ENCODE measurements around the gene ZBTB17.
"Not testable (repeated sequence)": the region's sequence is repeated elsewhere in the genome, so short reads cannot be mapped to it uniquely, and the experiment has no call there.

The ZBTB17 gene

GRCh38 chr1:15985611-15986297 lies 9.9 kb upstream of the ZBTB17 start:
- DNase-seq = no peak

- no peak for DNase-seq
Observed at GRCh38 chr1:15983275-15983674, 7.4 kb upstream of the ZBTB17 start.

- no peak for DNase-seq
Observed at GRCh38 chr1:15981679-15982078, 5.8 kb upstream of the ZBTB17 start.

- DNase-seq = not testable (repeated sequence)
Observed at GRCh38 chr1:15977947-15978346, 2.0 kb upstream of the ZBTB17 start.

- no peak for DNase-seq
Observed at GRCh38 chr1:15975358-15975804, 520 bp downstream of the ZBTB17 start.

GRCh38 chr1:15974855-15975254 lies 1.0 kb downstream of the ZBTB17 start:
- no peak for DNase-seq

GRCh38 chr1:15973772-15974171 lies 2.1 kb downstream of the ZBTB17 start:
- no peak for DNase-seq

- no peak for DNase-seq
Observed at GRCh38 chr1:15972409-15972808, 3.5 kb downstream of the ZBTB17 start.

GRCh38 chr1:15970911-15971310 lies 5.0 kb downstream of the ZBTB17 start:
- DNase-seq = no peak

- no peak for DNase-seq
Observed at GRCh38 chr1:15969321-15969880, 6.5 kb downstream of the ZBTB17 start.

GRCh38 chr1:15968172-15968571 lies 7.7 kb downstream of the ZBTB17 start:
- DNase-seq = no peak

GRCh38 chr1:15966956-15967344 lies 9.0 kb downstream of the ZBTB17 start:
- no peak for DNase-seq

- no peak for DNase-seq
Observed at GRCh38 chr1:15966081-15966955, 9.6 kb downstream of the ZBTB17 start.

GRCh38 chr1:15965228-15965767 lies 10.6 kb downstream of the ZBTB17 start:
- DNase-seq = no peak

GRCh38 chr1:15963968-15964648 lies 11.8 kb downstream of the ZBTB17 start:
- no peak for DNase-seq

GRCh38 chr1:15963363-15963967 lies 12.4 kb downstream of the ZBTB17 start:
- no peak for DNase-seq

- DNase-seq = no peak
Observed at GRCh38 chr1:15962671-15963362, 13.1 kb downstream of the ZBTB17 start.

GRCh38 chr1:15962176-15962575 lies 13.7 kb downstream of the ZBTB17 start:
- DNase-seq = no peak

- DNase-seq = no peak
Observed at GRCh38 chr1:15961492-15961891, 14.4 kb downstream of the ZBTB17 start.

- DNase-seq = no peak
Observed at GRCh38 chr1:15960808-15961207, 15.1 kb downstream of the ZBTB17 start.

GRCh38 chr1:15959827-15960446 lies 16.0 kb downstream of the ZBTB17 start:
- no peak for DNase-seq
